Upper lobe of left lung (tissue), 4 donors: ENCODE data around the gene CCDC87.

Source experiments
- POLR2A ChIP-seq, 4 donors: fragments of 450-650 bp; IDR thresholded peaks; one replicate each; pipeline ENCODE4 v1.5.1; 2016 to 2017; ENCODE audit warnings: antibody characterized with exemption in 4 of 4, mild to moderate bottlenecking in 2 of 4
- POLR2AphosphoS5 ChIP-seq, 2 donors: sonication (generic); formaldehyde crosslinking; IDR thresholded peaks; one replicate each; pipeline ENCODE4 v1.5.1; 2017; ENCODE audit warnings: antibody characterized with exemption in 2 of 2
- TF ChIP-seq, protein P1 (sequence below), 6 experiments: fragments of 450-650 bp in 4 of 6; fragments of 200-600 bp in 2 of 6; sonication (generic) in 2 of 6; IDR thresholded peaks; one replicate each; pipeline ENCODE4 v1.5.1; 2016 to 2019; ENCODE audit warnings: antibody characterized with exemption in 6 of 6

GRCh38 chr11:66617155-66617834, 24.4 kb upstream of the CCDC87 start:
- TF ChIP-seq, protein P1, sequence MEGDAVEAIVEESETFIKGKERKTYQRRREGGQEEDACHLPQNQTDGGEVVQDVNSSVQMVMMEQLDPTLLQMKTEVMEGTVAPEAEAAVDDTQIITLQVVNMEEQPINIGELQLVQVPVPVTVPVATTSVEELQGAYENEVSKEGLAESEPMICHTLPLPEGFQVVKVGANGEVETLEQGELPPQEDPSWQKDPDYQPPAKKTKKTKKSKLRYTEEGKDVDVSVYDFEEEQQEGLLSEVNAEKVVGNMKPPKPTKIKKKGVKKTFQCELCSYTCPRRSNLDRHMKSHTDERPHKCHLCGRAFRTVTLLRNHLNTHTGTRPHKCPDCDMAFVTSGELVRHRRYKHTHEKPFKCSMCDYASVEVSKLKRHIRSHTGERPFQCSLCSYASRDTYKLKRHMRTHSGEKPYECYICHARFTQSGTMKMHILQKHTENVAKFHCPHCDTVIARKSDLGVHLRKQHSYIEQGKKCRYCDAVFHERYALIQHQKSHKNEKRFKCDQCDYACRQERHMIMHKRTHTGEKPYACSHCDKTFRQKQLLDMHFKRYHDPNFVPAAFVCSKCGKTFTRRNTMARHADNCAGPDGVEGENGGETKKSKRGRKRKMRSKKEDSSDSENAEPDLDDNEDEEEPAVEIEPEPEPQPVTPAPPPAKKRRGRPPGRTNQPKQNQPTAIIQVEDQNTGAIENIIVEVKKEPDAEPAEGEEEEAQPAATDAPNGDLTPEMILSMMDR (IDR thresholded peaks at IDR 0.05), result no peak
- TF ChIP-seq POLR2A (IDR thresholded peaks at IDR 0.05), result peak in 1 of 4 donors; percentile 9
- TF ChIP-seq POLR2AphosphoS5 (IDR thresholded peaks at IDR 0.05), result peak in 1 of 2 donors; percentile 9
